Sciatic nerve (tissue), 2 donors: Measurements from ENCODE around the gene AIRE. TPM values are rescaled to one million over a fixed set of nuclear protein-coding genes. Genes with fewer than 3 reads are reported as not detected.

Source experiments
- ATAC-seq: fragments of 200-7000 bp; cut with Tn5 transposase; one replicate; pipeline ENCODE4 v1.9.1; 2020; ENCODE audit warnings: mild to moderate bottlenecking, moderate library complexity
- DNase-seq: peaks from one replicate; pipeline ENCODE4 v3.0.0-alpha.2; 2020; ENCODE audit warnings: low spot score
- intact Hi-C: fragments of 100-400 bp; cut with DNase I; formaldehyde crosslinking; loops from one replicate; pipeline ENCODE4 v1.14.2; 2022
- total RNA-seq: library from RNA; stranded (reverse); fragmentation: NEBNext Ultra II Directional; extraction: Animal tissue kit (Norgen Biotek cat#: 25700); gene quantifications from one replicate; pipeline ENCODE4 v1.2.1, GENCODE V29; 2021
- donor health status: DM: no; HTN: no; CAD: no.
- donor health status: DM: no; HTN: no; CAD: no.

AIRE gene
- total RNA-seq, 1 donor from 2014 or later, result 0.13 TPM

GRCh38 chr21:44345495-44345894 is 59.8 kb downstream of the AIRE start:
- intact Hi-C loops, result loop anchor here (2.0 kb wide), 1 partner anchor 29 kb away; no protein-coding TSS in a partner anchor
- ATAC-seq, result no peak

GRCh38 chr21:44347911-44348451 is 62.3 kb downstream of the AIRE start:
- DNase-seq, result no peak
- intact Hi-C loops, result no loop called here
- no peak for ATAC-seq

More at GRCh38 chr21:44345495-44345894, 59.8 kb downstream of the AIRE start:
- DNase-seq, result peak; percentile 48

Other genes starting within 250 kb of the AIRE start
- gene PWP2, start 178.5 kb upstream of the AIRE start, total RNA-seq, result 6.4 TPM
- 14.5 TPM for gene GATD3, start 152.2 kb upstream of the AIRE start, total RNA-seq
- 5.3 TPM for gene ICOSLG, start 44.9 kb upstream of the AIRE start, total RNA-seq
- gene DNMT3L, start 24.0 kb upstream of the AIRE start, total RNA-seq, result not detected
- 189 TPM for gene PFKL, start 14.2 kb downstream of the AIRE start, total RNA-seq
- 26.7 TPM for gene CFAP410, start 53.5 kb downstream of the AIRE start, total RNA-seq
- 9.9 TPM for gene TRPM2, start 67.7 kb downstream of the AIRE start, total RNA-seq
- 6.8 TPM for gene LRRC3, start 169.6 kb downstream of the AIRE start, total RNA-seq